Liver (tissue), 9 donors: ENCODE measurements around the gene MAP3K20. TPM values are rescaled to one million over a fixed set of nuclear protein-coding genes. Genes with fewer than 3 reads are reported as not detected.
"Not testable (repeated sequence)": the region's sequence is repeated elsewhere in the genome, so short reads cannot be mapped to it uniquely, and the experiment has no call there.

Experiments used
- DNase-seq: peaks from one replicate; pipeline ENCODE4 v3.0.0-alpha.2; 2017; ENCODE audit warnings: low spot score
- H3K27ac ChIP-seq, 2 donors: one replicate each; pipeline ENCODE4 v1.7.0; 2013; ENCODE audit warnings: inconsistent platforms in 2 of 2, low read length in 2 of 2, control low read depth in 1 of 2, low read depth in 1 of 2, mild to moderate bottlenecking in 1 of 2
- H3K27me3 ChIP-seq, 4 donors: one replicate each; pipeline versions ENCODE4 v1.6.1 to v1.7.0; 2013; ENCODE audit warnings: low read length in 3 of 4, inconsistent platforms in 1 of 4, mild to moderate bottlenecking in 1 of 4, moderate library complexity in 1 of 4; ENCODE audit not compliant: control insufficient read depth in 4 of 4, insufficient read depth in 4 of 4
- H3K36me3 ChIP-seq, 4 donors: one replicate each; pipeline versions ENCODE4 v1.6.1 to v1.7.0; 2013; ENCODE audit warnings: low read length in 3 of 4, mild to moderate bottlenecking in 3 of 4, low read depth in 1 of 4, moderate library complexity in 1 of 4; ENCODE audit not compliant: control insufficient read depth in 4 of 4, insufficient read depth in 3 of 4
- H3K4me1 ChIP-seq, 4 donors: one replicate each; pipeline versions ENCODE4 v1.6.1 to v1.7.0; 2013; ENCODE audit warnings: low read length in 3 of 4, mild to moderate bottlenecking in 3 of 4, moderate library complexity in 1 of 4; ENCODE audit not compliant: control insufficient read depth in 4 of 4, insufficient read depth in 4 of 4
- H3K4me3 ChIP-seq, 3 donors: one replicate each; pipeline versions ENCODE4 v1.6.1 to v1.7.0; 2013; ENCODE audit warnings: low read length in 3 of 3, control low read depth in 1 of 3, low read depth in 1 of 3, mild to moderate bottlenecking in 1 of 3
- H3K9ac ChIP-seq, 2 donors: one replicate each; pipeline ENCODE4 v1.7.0; 2013; ENCODE audit warnings: low read length in 2 of 2, mild to moderate bottlenecking in 2 of 2, moderate library complexity in 2 of 2, control low read depth in 1 of 2, low read depth in 1 of 2
- H3K9me3 ChIP-seq, 4 donors: one replicate each; pipeline versions ENCODE4 v1.6.1 to v1.7.0; 2013; ENCODE audit warnings: low read length in 3 of 4; ENCODE audit not compliant: control insufficient read depth in 4 of 4
- ATF3 ChIP-seq: IDR thresholded peaks from 2 replicates; pipeline ENCODE4 v1.6.1; 2016; ENCODE audit warnings: antibody characterized with exemption
- FOXA1 ChIP-seq: IDR thresholded peaks from 2 replicates; pipeline ENCODE4 v1.6.1; 2016; ENCODE audit warnings: antibody characterized with exemption
- GABPA ChIP-seq, 2 donors: IDR thresholded peaks in 1 of 2; conservative IDR thresholded peaks in 1 of 2; 2 replicates each; pipeline ENCODE4 v1.6.1; 2016; ENCODE audit warnings: antibody characterized with exemption in 2 of 2, mild to moderate bottlenecking in 1 of 2, moderate library complexity in 1 of 2
- HNF4A ChIP-seq, 2 donors: conservative IDR thresholded peaks; 2 replicates each; pipeline ENCODE4 v1.6.1; 2016; ENCODE audit warnings: antibody characterized with exemption in 2 of 2, mild to moderate bottlenecking in 2 of 2
- HNF4G ChIP-seq: IDR thresholded peaks from 2 replicates; pipeline ENCODE4 v1.6.1; 2016; ENCODE audit warnings: antibody characterized with exemption
- JUND ChIP-seq, 2 donors: IDR thresholded peaks; 2 replicates each; pipeline ENCODE4 v1.6.1; 2016; ENCODE audit warnings: antibody characterized with exemption in 2 of 2
- MAX ChIP-seq: IDR thresholded peaks from 2 replicates; pipeline ENCODE4 v1.6.1; 2016; ENCODE audit warnings: antibody characterized with exemption
- NR2F2 ChIP-seq: IDR thresholded peaks from 2 replicates; pipeline ENCODE4 v1.6.1; 2016; ENCODE audit warnings: antibody characterized with exemption
- RAD21 ChIP-seq, 2 donors: IDR thresholded peaks; 2 replicates each; pipeline ENCODE4 v1.6.1; 2016; ENCODE audit warnings: antibody characterized with exemption in 2 of 2, mild to moderate bottlenecking in 2 of 2
- RXRA ChIP-seq, 2 donors: IDR thresholded peaks; 2 replicates each; pipeline ENCODE4 v1.6.1; 2017 to 2018; ENCODE audit warnings: antibody characterized with exemption in 2 of 2, mild to moderate bottlenecking in 1 of 2
- SP1 ChIP-seq: IDR thresholded peaks from 2 replicates; pipeline ENCODE4 v1.6.1; 2018; ENCODE audit warnings: antibody characterized with exemption, mild to moderate bottlenecking
- TAF1 ChIP-seq: conservative IDR thresholded peaks from 2 replicates; pipeline ENCODE4 v1.6.1; 2016; ENCODE audit warnings: antibody characterized with exemption, mild to moderate bottlenecking
- ZBTB33 ChIP-seq: IDR thresholded peaks from 2 replicates; pipeline ENCODE4 v1.6.1; 2016; ENCODE audit warnings: antibody characterized with exemption
- WGBS: extraction: QIAGEN DNeasy Blood & Tissue Kit; methylation state at CpG from one replicate; pipeline ENCODE4 v1.1.7; 2013; 5-methylcytosine and 5-hydroxymethylcytosine counted together
- polyA plus RNA-seq, 2 donors: library from polyadenylated mRNA; stranded (reverse) in 1 of 2; unstranded in 1 of 2; fragments of 200-250 nt in 1 of 2; fragments of >200 nt in 1 of 2; fragmentation: Nextera tagmentation in 1 of 2; extraction: Ambion mirVana in 1 of 2; gene quantifications; one replicate each; pipeline versions ENCODE4 v1.2.1 to v1.2.3, GENCODE V29; 2013 to 2015
- total RNA-seq, 2 donors: library from RNA; depleted of rRNA; stranded (reverse); fragments of >200 nt; gene quantifications; one replicate each; pipeline ENCODE4 v1.2.3, GENCODE V29; 2014
- donor health status: healthy.
- donor health status: healthy.
- donor health status: healthy.
- donor health status: healthy.
- donor health status: healthy.

Gene MAP3K20
- total and polyA plus RNA-seq, 4 donors: 9.1 to 22.6 (median 14.9) TPM

GRCh38 chr2:173202570-173202969 lies 126.9 kb downstream of the MAP3K20 start (continued):
- TF ChIP-seq NR2F2 (no peak), MAX (no peak)

DNA sequence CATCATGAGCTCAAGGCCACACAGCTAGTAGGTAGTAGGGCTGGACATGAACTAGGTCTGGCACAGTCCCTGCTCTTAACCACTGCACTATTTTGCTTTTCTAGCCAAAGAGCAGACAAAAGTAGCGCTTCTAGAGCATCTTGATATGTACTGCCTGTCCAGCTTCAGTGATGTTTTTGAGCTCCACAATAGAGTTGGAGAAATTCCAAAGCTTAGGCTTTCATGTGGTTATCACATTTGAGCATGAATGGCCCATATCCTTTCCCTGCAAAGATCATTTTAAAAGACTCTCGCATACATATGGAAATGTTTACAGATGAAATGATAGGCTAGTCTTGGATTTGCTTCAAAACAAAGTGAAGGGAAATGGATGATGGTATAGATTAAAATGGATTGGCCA lies 128.7 kb downstream of the MAP3K20 start:
- Histone ChIP-seq H3K27ac (no peak overlapping the region), H3K36me3 (peaks cover 0 to 4% (median under 1%) of the 10 kb centered on the region in 4 donors), H3K4me1 (no peaks in the 10 kb centered on the region), H3K9me3 (no peaks in the 10 kb centered on the region), H3K9ac (no peak overlapping the region), H3K27me3 (no peaks in the 10 kb centered on the region), H3K4me3 (no peak overlapping the region)
- TF ChIP-seq TAF1: no peak
- no peak for TF ChIP-seq SP1
- TF ChIP-seq GABPA (IDR thresholded peaks at IDR 0.05 in 1 of 2, conservative IDR thresholded peaks at IDR 0.05 in 1 of 2): no peak
- no peak for TF ChIP-seq ZBTB33
- no peak for TF ChIP-seq FOXA1
- no peak for TF ChIP-seq JUND (IDR thresholded peaks at IDR 0.05)
- no peak for TF ChIP-seq RXRA (IDR thresholded peaks at IDR 0.05)
- WGBS: 45% methylated on average over 2 of the region's 2 CpGs
- no peak for DNase-seq

DNA sequence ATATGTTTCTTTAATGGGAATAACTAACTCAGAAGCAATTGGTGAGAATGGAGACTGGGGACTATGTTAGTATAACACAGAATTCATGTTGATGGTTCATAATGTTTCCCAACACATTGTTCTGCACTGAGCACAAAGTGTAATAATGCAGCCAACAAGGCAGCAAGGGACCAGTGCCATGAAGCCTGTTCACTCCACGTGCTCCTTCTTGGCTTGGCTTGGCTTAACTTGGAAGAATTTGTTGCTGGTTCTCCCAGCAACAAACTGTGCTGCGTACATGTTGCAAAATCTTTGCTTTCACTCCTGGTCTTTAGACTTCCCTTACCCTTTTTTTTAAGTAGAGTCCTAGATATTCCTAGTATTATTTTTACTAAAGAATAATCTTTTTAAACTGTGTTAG lies 129.7 kb downstream of the MAP3K20 start:
- 29% methylated on average over 2 of the region's 2 CpGs for WGBS
- H3K36me3 ChIP-seq: peaks cover 0 to 4% (median under 1%) of the 10 kb centered on the region in 4 donors
- no peak for DNase-seq
- TF ChIP-seq HNF4A (conservative IDR thresholded peaks at IDR 0.05) (peak in 1 of 2 donors; percentile 47), HNF4G (no peak), SP1 (peak; percentile 19), FOXA1 (no peak), RAD21 (IDR thresholded peaks at IDR 0.05) (peak in 1 of 2 donors; percentile 41), RXRA (IDR thresholded peaks at IDR 0.05) (peak in 1 of 2 donors; percentile 4), JUND (IDR thresholded peaks at IDR 0.05) (peak in 1 of 2 donors; percentile 8), MAX (peak; percentile 19), ATF3 (no peak)
- peaks cover 0 to 3% (median under 1%) of the 10 kb centered on the region in 4 donors for H3K4me1 ChIP-seq
- H3K9ac ChIP-seq: no peak overlapping the region
- H3K9me3 ChIP-seq: no peaks in the 10 kb centered on the region
- H3K4me3 ChIP-seq: no peak overlapping the region
- H3K27me3 ChIP-seq: no peaks in the 10 kb centered on the region
- H3K27ac ChIP-seq: no peak overlapping the region

DNA sequence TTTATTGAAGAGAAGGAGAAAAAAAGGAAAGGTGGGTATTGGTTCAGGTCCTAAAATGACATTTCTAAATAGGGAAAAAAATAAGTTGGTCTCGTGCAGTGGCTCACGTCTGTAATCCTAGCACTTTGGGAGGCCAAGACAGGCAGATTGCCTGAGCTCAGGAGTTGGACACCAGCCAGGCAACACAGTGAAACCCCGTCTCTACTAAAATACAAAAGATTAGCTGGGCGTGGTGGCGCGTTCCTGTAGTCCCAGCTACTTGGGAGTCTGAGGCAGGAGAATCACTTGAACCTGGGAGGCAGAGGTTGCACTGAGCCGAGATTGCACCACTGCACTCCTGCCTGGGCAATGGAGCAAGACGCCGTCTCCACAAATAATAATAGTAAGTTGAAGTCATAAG lies 131.5 kb downstream of the MAP3K20 start:
- not testable (repeated sequence) for H3K36me3 ChIP-seq, H3K27ac ChIP-seq, H3K9ac ChIP-seq, H3K9me3 ChIP-seq, H3K4me3 ChIP-seq, H3K27me3 ChIP-seq, H3K4me1 ChIP-seq, DNase-seq
- 78% methylated on average over 9 of the region's 9 CpGs for WGBS
